Lung (tissue), 12 donors: Measurements from ENCODE around the gene TTLL5. TPM values are rescaled to one million over a fixed set of nuclear protein-coding genes. Genes with fewer than 3 reads are reported as not detected.

Experiments
- ATAC-seq: fragments of 200-7000 bp; cut with Tn5 transposase; one replicate; pipeline ENCODE4 v1.9.1; 2020; ENCODE audit warnings: moderate number of reproducible peaks; ENCODE audit not compliant: insufficient read depth, low FRiP score
- DNase-seq, 3 donors: peaks; one replicate each; pipeline ENCODE4 v3.0.0-alpha.2; 2013 to 2017
- H3K27ac ChIP-seq, 2 donors: one replicate each; pipeline ENCODE4 v1.5.1; 2013; ENCODE audit warnings: mild to moderate bottlenecking in 2 of 2, moderate library complexity in 2 of 2, control low read depth in 1 of 2, inconsistent platforms in 1 of 2, low read depth in 1 of 2, low read length in 1 of 2
- H3K27me3 ChIP-seq, 3 donors: one replicate each; pipeline ENCODE4 v1.5.1; 2013; ENCODE audit warnings: low read length in 2 of 3; ENCODE audit not compliant: control insufficient read depth in 3 of 3, insufficient read depth in 3 of 3
- H3K36me3 ChIP-seq, 4 donors: one replicate each; pipeline ENCODE4 v1.5.1; 2013; ENCODE audit warnings: low read length in 4 of 4, mild to moderate bottlenecking in 1 of 4, moderate library complexity in 1 of 4; ENCODE audit not compliant: control insufficient read depth in 4 of 4, insufficient read depth in 4 of 4
- H3K4me1 ChIP-seq, 5 donors: one replicate each; pipeline ENCODE4 v1.5.1; 2013; ENCODE audit warnings: low read length in 5 of 5, mild to moderate bottlenecking in 2 of 5, moderate library complexity in 1 of 5; ENCODE audit not compliant: control insufficient read depth in 5 of 5, insufficient read depth in 5 of 5
- H3K4me3 ChIP-seq: one replicate; pipeline ENCODE4 v1.5.1; 2013; ENCODE audit warnings: mild to moderate bottlenecking, control low read depth, moderate library complexity
- H3K9ac ChIP-seq, 2 donors: one replicate each; pipeline ENCODE4 v1.5.1; 2013; ENCODE audit warnings: low read length in 2 of 2, control low read depth in 1 of 2; ENCODE audit not compliant: insufficient read depth in 1 of 2
- H3K9me3 ChIP-seq, 4 donors: one replicate each; pipeline ENCODE4 v1.5.1; 2013; ENCODE audit warnings: low read length in 3 of 4, mild to moderate bottlenecking in 1 of 4, moderate library complexity in 1 of 4; ENCODE audit not compliant: control insufficient read depth in 4 of 4, insufficient read depth in 3 of 4
- CTCF ChIP-seq: IDR thresholded peaks from 2 replicates; pipeline ENCODE4 v1.5.1; 2012; ENCODE audit warnings: mild to moderate bottlenecking; ENCODE audit errors: control extremely low read depth, extremely low read depth
- WGBS, 2 donors: extraction: QIAGEN DNeasy Blood & Tissue Kit; methylation state at CpG; one replicate each; pipeline ENCODE4 v1.1.7; 2013; 5-methylcytosine and 5-hydroxymethylcytosine counted together
- polyA plus RNA-seq, 2 donors: library from polyadenylated mRNA; stranded (reverse); fragments of 200-250 nt; gene quantifications; one replicate each; pipeline ENCODE4 v1.2.1, GENCODE V29; 2013
- total RNA-seq, 2 donors: library from RNA; depleted of rRNA in 1 of 2; stranded (reverse); fragments of >200 nt in 1 of 2; gene quantifications; one replicate each; pipeline ENCODE4 v1.2.1, GENCODE V29; 2014 to 2021
- donor health status: control.
- donor health status: control.
- donor health status: Bipolar disorder and iron deficiency.
- donor health status: healthy.
- donor health status: DM: yes; HTN: yes; CAD: no.

The TTLL5 gene
- total and polyA plus RNA-seq, 4 donors = 10.3 to 58.6 (median 28.8) TPM

- Histone ChIP-seq H3K27me3 (no peaks in the 10 kb centered on the region), H3K9ac (no peak overlapping the region), H3K36me3 (peaks cover 0 to 5% (median 2%) of the 10 kb centered on the region in 4 donors), H3K4me3 (no peak overlapping the region), H3K27ac (no peak overlapping the region), H3K4me1 (peaks cover 0 to 30% (median 6%) of the 10 kb centered on the region in 5 donors), H3K9me3 (no peaks in the 10 kb centered on the region)
- ATAC-seq (no peak), DNase-seq (no peak)
- 96 to 98% methylated on average over 5 of the region's 5 CpGs for WGBS, 2 donors
- no peak for TF ChIP-seq CTCF
Observed at GRCh38 chr14:75881994-75882393, 220.9 kb downstream of the TTLL5 start.

GRCh38 chr14:75884198-75884611, 223.2 kb downstream of the TTLL5 start:
- no peak overlapping the region for H3K4me3 ChIP-seq
- H3K36me3 ChIP-seq = peaks cover 0 to 5% (median 2%) of the 10 kb centered on the region in 4 donors
- no peak for TF ChIP-seq CTCF
- no peaks in the 10 kb centered on the region for H3K27me3 ChIP-seq
- no peak overlapping the region for H3K9ac ChIP-seq
- H3K9me3 ChIP-seq = no peaks in the 10 kb centered on the region
- DNase-seq = peak in 2 of 3 donors; percentile 23 to 56
- 71 to 74% methylated on average over 6 of the region's 6 CpGs for WGBS, 2 donors
- H3K4me1 ChIP-seq = peaks cover 0 to 13% (median 0%) of the 10 kb centered on the region in 5 donors
- ATAC-seq = no peak
- H3K27ac ChIP-seq = no peak overlapping the region

GRCh38 chr14:75885829-75886228, 224.8 kb downstream of the TTLL5 start:
- Histone ChIP-seq H3K4me1 (peaks cover 0 to 13% (median 0%) of the 10 kb centered on the region in 5 donors), H3K27ac (no peak overlapping the region), H3K27me3 (no peaks in the 10 kb centered on the region), H3K36me3 (peaks cover 0 to 5% (median 2%) of the 10 kb centered on the region in 4 donors), H3K9ac (no peak overlapping the region), H3K4me3 (no peak overlapping the region), H3K9me3 (no peaks in the 10 kb centered on the region)
- no peak for ATAC-seq
- 86% methylated on average over 2 of the region's 2 CpGs for WGBS, 2 donors
- no peak for DNase-seq
- TF ChIP-seq CTCF = no peak
